K562 (cell line): ENCODE data around the gene ABT1. TPM values are rescaled to one million over a fixed set of nuclear protein-coding genes. Genes with fewer than 3 reads are reported as not detected.
A peak's percentile ranks its signal among the peaks of the same experiment; 100 is the strongest.

Experiments
- CHD4 ChIP-seq: fragments of 200-600 bp; sonication (generic); IDR thresholded peaks from 3 replicates; pipeline ENCODE4 v1.6.1; 2012; ENCODE audit warnings: low read depth, mild to moderate bottlenecking, mixed read lengths, low read length, inconsistent platforms; ENCODE audit not compliant: insufficient read depth, insufficient replicate concordance, poor library complexity, severe bottlenecking
- EP300 ChIP-seq: IDR thresholded peaks from 2 replicates; pipeline ENCODE4 v1.6.1; 2012; ENCODE audit warnings: low read length, improper control_type of control experiment
- MEIS2 ChIP-seq: fragments of 450-650 bp; IDR thresholded peaks from 2 replicates; pipeline ENCODE4 v1.6.1; 2014; ENCODE audit warnings: mild to moderate bottlenecking; ENCODE audit not compliant: partially characterized antibody
- NBN ChIP-seq: fragments of 450-650 bp; IDR thresholded peaks from 2 replicates; pipeline ENCODE4 v1.6.1; 2016; ENCODE audit warnings: low read depth, mild to moderate bottlenecking
- NR4A1 ChIP-seq, 2 experiments: fragments of 250-450 bp in 1 of 2; fragments of 450-650 bp in 1 of 2; sonication (Bioruptor Pico) in 1 of 2; IDR thresholded peaks; 2 replicates each; pipeline versions ENCODE4 v1.4.0 to v1.6.1; 2016 to 2020; ENCODE audit warnings: mild to moderate bottlenecking in 2 of 2, missing compliant biosample characterization in 1 of 2, missing genetic modification characterization in 1 of 2, moderate library complexity in 1 of 2
- TCF7 ChIP-seq: sonication (generic); IDR thresholded peaks from 2 replicates; pipeline ENCODE4 v1.6.1; 2016; ENCODE audit warnings: antibody characterized with exemption, borderline replicate concordance
- ZFPM2 ChIP-seq: fragments of 250-450 bp; sonication (Bioruptor Pico); IDR thresholded peaks from 2 replicates; pipeline ENCODE4 v1.5.1; 2022; ENCODE audit warnings: mild to moderate bottlenecking
- ZNF124 ChIP-seq: sonication (generic); formaldehyde crosslinking; IDR thresholded peaks from 2 replicates; pipeline ENCODE4 v1.8.1; 2022; ENCODE audit warnings: missing genetic modification reagents
- ZNF407 ChIP-seq: fragments of 450-650 bp; IDR thresholded peaks from 2 replicates; pipeline ENCODE4 v1.6.1; 2016; ENCODE audit warnings: low read depth
- ZNF512 ChIP-seq: IDR thresholded peaks from 2 replicates; pipeline ENCODE4 v1.6.1; 2016; ENCODE audit warnings: missing genetic modification characterization, missing compliant biosample characterization
- polyA plus RNA-seq, 8 experiments: library from polyadenylated mRNA; depleted of rRNA in 4 of 8; stranded (reverse) in 5 of 8; unstranded in 3 of 8; fragments of >200 nt; fragmentation: Nextera tagmentation in 2 of 8; fragmentation: Illumina TruSeq in 1 of 8; extraction: Ambion mirVana in 2 of 8; extraction: Trizol in 1 of 8; gene quantifications; 2 replicates each; pipeline versions ENCODE4 v1.2.1 to v1.2.3, GENCODE V29; 2011 to 2014; ENCODE audit warnings: inconsistent platforms in 1 of 8, missing spikeins in 1 of 8
- total RNA-seq, 7 experiments: library from RNA; depleted of rRNA in 6 of 7; stranded (reverse); fragments of >200 nt in 6 of 7; fragmentation: Illumina TruSeq in 2 of 7; extraction: Trizol in 2 of 7; gene quantifications; 2 replicates each; pipeline versions ENCODE4 v1.2.1 to v1.2.3, GENCODE V29; 2011 to 2021; ENCODE audit warnings: low replicate concordance in 1 of 7
- TF ChIP-seq, protein P1 (sequence below): fragments of 450-650 bp; IDR thresholded peaks from 2 replicates; pipeline ENCODE4 v1.7.0; 2016; ENCODE audit warnings: borderline replicate concordance
- TF ChIP-seq, protein P2 (sequence below): sonication (generic); formaldehyde crosslinking; IDR thresholded peaks from 2 replicates; pipeline ENCODE4 v1.8.0; 2022; ENCODE audit warnings: missing genetic modification reagents, mild to moderate bottlenecking, borderline replicate concordance

Gene ABT1
- total and polyA plus RNA-seq, 9 of the 15 experiments (the other 6 are each of a cell fraction or from before 2014, with no cell fraction given), result 8.8 to 52.7 (median 40.7) TPM

DNA sequence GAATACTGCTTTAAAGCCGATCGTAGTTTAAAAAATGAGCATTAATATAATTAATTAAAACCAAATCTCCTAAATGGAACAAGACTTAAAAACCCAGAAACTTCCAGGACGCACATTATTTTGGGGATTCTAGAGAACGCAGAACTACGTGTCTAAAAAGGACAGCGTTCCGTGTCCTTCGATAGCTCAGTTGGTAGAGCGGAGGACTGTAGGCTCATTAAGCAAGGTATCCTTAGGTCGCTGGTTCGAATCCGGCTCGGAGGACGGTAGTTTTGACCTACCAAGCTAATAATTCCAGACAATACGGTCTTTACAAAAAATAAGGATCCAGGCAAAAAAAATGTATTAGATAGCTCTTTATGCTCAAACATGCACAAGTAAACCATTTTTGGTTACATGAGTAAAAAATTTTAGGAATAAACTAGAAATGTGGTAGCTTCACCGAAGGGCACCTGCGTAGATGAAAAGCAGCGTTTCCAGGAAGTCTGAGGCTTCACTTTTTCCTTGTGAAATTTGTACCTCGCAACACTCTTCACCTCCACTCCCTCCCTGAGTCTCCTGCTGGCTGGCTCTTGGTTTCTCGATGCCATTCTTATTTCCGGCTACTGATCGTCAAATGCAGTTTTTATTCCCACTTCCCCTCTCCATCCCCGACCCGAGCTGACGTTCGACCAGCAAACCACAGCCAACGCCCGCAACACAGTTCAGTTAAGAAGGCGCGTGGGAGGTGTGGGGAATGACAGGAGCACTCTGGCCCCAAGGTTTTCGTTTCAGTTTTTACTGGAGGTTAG, 19.6 kb upstream of the ABT1 start (continued):
- peak; percentile 74 for TF ChIP-seq ZNF407
- TF ChIP-seq ZFPM2, result peak; percentile 87; the same call in 1 of the 2 replicates
- no peak for TF ChIP-seq ZNF512
- no peak for TF ChIP-seq TCF7
- peak; percentile 80 for TF ChIP-seq NBN
- peak; percentile 52; the same call in 1 of the 2 replicates for TF ChIP-seq EP300
- no peak for TF ChIP-seq NR4A1 (CRISPR knock-in tag; IDR thresholded peaks at IDR 0.05)
- TF ChIP-seq NR4A1 (tag; IDR thresholded peaks at IDR 0.05), result no peak
- peak; percentile 38 for TF ChIP-seq MEIS2
- TF ChIP-seq, protein P1, sequence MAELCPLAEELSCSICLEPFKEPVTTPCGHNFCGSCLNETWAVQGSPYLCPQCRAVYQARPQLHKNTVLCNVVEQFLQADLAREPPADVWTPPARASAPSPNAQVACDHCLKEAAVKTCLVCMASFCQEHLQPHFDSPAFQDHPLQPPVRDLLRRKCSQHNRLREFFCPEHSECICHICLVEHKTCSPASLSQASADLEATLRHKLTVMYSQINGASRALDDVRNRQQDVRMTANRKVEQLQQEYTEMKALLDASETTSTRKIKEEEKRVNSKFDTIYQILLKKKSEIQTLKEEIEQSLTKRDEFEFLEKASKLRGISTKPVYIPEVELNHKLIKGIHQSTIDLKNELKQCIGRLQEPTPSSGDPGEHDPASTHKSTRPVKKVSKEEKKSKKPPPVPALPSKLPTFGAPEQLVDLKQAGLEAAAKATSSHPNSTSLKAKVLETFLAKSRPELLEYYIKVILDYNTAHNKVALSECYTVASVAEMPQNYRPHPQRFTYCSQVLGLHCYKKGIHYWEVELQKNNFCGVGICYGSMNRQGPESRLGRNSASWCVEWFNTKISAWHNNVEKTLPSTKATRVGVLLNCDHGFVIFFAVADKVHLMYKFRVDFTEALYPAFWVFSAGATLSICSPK, result no peak; the same call in 1 of the 2 replicates
- TF ChIP-seq ZNF124, result no peak
- TF ChIP-seq, protein P2, sequence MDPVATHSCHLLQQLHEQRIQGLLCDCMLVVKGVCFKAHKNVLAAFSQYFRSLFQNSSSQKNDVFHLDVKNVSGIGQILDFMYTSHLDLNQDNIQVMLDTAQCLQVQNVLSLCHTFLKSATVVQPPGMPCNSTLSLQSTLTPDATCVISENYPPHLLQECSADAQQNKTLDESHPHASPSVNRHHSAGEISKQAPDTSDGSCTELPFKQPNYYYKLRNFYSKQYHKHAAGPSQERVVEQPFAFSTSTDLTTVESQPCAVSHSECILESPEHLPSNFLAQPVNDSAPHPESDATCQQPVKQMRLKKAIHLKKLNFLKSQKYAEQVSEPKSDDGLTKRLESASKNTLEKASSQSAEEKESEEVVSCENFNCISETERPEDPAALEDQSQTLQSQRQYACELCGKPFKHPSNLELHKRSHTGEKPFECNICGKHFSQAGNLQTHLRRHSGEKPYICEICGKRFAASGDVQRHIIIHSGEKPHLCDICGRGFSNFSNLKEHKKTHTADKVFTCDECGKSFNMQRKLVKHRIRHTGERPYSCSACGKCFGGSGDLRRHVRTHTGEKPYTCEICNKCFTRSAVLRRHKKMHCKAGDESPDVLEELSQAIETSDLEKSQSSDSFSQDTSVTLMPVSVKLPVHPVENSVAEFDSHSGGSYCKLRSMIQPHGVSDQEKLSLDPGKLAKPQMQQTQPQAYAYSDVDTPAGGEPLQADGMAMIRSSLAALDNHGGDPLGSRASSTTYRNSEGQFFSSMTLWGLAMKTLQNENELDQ (CRISPR knock-in tag), result no peak
- TF ChIP-seq CHD4, result no peak
